Fibroblast of lung (primary cell): ENCODE measurements around the gene CFAP97D1.

ENCODE experiments used
- EZH2 ChIP-seq: IDR thresholded peaks from 2 replicates; pipeline ENCODE4 v1.5.1; 2012; ENCODE audit warnings: low read length, control low read depth, mild to moderate bottlenecking; ENCODE audit errors: missing control alignments
- TF ChIP-seq, protein P1 (sequence below), 2 donors: IDR thresholded peaks in 1 of 2; conservative IDR thresholded peaks in 1 of 2; 1 replicate in 1 of 2; 2 replicates in 1 of 2; pipeline ENCODE4 v1.5.1; 2011 to 2012; ENCODE audit warnings: low read length in 2 of 2, control low read depth in 1 of 2, inconsistent platforms in 1 of 2, low read depth in 1 of 2, mild to moderate bottlenecking in 1 of 2

DNA sequence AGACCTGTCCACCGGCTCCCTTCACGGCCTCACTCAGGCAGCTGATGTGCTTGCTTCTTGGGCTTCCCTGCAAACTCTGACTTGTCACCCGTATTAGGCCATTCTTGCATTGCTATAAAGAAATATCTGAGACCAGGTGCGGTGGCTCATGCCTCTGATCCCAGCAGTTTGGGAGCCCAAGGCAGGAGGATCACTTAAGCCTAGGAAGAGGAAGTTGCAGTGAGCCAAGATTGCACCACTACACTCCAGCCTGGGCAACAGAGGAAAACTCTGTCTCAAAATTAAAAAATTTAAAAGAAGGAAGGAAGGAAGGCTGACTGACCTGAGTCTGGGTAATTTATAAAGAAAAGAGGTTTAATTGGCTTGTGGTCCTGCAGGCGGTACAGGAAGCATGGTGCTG is 38.6 kb upstream of the CFAP97D1 start:
- TF ChIP-seq, protein P1, sequence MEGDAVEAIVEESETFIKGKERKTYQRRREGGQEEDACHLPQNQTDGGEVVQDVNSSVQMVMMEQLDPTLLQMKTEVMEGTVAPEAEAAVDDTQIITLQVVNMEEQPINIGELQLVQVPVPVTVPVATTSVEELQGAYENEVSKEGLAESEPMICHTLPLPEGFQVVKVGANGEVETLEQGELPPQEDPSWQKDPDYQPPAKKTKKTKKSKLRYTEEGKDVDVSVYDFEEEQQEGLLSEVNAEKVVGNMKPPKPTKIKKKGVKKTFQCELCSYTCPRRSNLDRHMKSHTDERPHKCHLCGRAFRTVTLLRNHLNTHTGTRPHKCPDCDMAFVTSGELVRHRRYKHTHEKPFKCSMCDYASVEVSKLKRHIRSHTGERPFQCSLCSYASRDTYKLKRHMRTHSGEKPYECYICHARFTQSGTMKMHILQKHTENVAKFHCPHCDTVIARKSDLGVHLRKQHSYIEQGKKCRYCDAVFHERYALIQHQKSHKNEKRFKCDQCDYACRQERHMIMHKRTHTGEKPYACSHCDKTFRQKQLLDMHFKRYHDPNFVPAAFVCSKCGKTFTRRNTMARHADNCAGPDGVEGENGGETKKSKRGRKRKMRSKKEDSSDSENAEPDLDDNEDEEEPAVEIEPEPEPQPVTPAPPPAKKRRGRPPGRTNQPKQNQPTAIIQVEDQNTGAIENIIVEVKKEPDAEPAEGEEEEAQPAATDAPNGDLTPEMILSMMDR (conservative IDR thresholded peaks at IDR 0.05 in 1 of 2, IDR thresholded peaks at IDR 0.05 in 1 of 2; ENCODE audit: low read depth in 1 of 2, low read length in 2 of 2): no peak
- no peak for TF ChIP-seq EZH2
